GM21529 (cell line): ENCODE measurements around the gene ZNF746.

ENCODE experiments used
- ATAC-seq: cut with Tn5 transposase; IDR thresholded peaks from one replicate; pipeline ENCODE4 v1.9.1; 2021; ENCODE audit not compliant: unreplicated experiment

ZNF746 gene

GRCh38 chr7:149493366-149493765 lies 4.2 kb downstream of the ZNF746 start:
- no peak for ATAC-seq

- ATAC-seq: no peak
Measured at GRCh38 chr7:149490083-149490760, 7.4 kb downstream of the ZNF746 start.

GRCh38 chr7:149489391-149490024 lies 8.1 kb downstream of the ZNF746 start:
- no peak for ATAC-seq

GRCh38 chr7:149479568-149479967 lies 18.0 kb downstream of the ZNF746 start:
- no peak for ATAC-seq

DNA sequence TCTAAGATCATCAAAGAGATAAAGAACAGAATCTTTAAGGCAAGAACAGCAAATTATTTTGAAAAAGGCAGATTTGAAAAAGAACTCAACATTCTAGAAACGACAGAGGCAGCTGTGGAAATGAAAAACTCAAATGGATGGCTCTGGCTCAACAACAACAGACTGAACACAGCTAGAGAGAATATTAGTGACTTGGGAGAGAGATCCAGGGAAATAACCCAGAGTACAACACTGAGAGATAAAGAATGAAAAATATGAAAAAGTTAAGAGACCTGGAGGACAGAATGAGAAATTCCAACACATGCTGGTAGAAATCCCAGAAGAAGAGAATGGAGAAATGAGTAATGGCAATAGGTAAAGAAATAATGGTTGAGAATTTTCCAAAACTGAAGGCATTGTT lies 18.9 kb downstream of the ZNF746 start:
- ATAC-seq: no peak

GRCh38 chr7:149477494-149478443 lies 19.8 kb downstream of the ZNF746 start:
- ATAC-seq: no peak

DNA sequence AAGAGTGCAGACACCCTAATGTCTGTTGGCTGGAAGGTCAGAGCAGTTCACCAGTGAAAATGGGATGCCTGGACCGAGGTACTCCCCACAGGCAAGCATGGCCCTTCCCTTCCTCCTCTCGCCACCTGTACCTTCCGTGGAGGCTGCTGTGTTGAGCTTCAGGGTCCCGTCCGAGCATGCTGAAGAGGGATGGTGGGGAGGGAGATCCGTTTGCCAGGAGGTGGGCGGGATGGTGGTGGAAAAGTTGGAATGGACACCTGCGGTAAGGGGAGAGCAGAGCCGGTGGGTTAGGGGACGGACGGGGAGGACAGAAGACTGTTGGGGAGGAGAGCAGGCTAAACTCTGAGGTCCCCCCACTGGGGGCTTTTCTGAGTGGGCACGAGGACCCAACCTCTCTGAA lies 20.8 kb downstream of the ZNF746 start:
- ATAC-seq: no peak

- ATAC-seq: no peak
Measured at GRCh38 chr7:149475121-149476045, 22.2 kb downstream of the ZNF746 start.

GRCh38 chr7:149474309-149475120 lies 23.1 kb downstream of the ZNF746 start:
- ATAC-seq: no peak

GRCh38 chr7:149473251-149473650 lies 24.4 kb downstream of the ZNF746 start:
- ATAC-seq: no peak

- no peak for ATAC-seq
Measured at GRCh38 chr7:149471289-149471953, 26.2 kb downstream of the ZNF746 start.

GRCh38 chr7:149469806-149470205 lies 27.8 kb downstream of the ZNF746 start:
- no peak for ATAC-seq

DNA sequence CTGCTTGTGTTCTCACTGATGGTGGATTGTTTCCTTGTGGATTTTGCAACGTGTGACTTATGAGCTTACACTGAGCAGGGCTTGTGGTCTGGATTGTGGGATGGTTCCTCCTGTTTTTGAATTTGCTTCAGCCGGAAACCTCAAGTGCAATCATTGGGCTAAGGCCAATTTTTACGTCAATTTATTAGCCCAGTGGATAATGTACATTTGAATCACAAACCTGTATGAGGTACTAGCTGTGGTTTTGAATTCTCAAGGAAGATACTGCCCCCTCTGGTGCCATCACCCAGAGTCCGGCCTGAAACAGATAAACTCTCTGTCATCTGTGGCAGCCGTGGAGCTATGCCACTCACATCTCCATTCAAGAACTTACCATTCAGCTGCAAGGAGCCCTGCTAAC lies 29.4 kb downstream of the ZNF746 start:
- ATAC-seq: no peak

DNA sequence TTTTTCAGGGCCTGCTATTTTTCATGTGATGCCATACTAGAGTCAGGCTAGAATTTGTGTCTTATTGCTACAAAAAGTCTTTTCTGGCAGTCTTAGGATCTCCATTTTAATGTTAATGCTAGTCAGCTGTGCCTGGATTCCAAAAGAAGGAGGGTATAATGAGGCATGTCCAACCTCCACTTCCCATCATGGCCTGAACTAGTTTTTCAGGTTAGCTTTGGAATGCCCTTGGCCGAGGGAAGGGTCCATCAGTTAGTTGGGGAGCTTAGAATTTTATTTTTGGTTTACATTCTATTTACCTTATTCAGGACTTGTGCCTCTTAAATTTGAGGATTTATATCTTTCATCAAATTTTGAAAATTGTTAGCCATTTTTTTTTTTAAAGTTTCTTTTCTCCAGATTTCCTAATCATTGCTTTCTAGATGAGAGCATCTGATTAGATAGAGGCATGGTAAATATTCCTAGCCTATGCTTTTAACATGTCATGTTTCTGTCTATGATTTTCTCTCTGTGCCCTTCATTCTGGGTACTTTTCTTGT lies 30.2 kb downstream of the ZNF746 start:
- no peak for ATAC-seq

DNA sequence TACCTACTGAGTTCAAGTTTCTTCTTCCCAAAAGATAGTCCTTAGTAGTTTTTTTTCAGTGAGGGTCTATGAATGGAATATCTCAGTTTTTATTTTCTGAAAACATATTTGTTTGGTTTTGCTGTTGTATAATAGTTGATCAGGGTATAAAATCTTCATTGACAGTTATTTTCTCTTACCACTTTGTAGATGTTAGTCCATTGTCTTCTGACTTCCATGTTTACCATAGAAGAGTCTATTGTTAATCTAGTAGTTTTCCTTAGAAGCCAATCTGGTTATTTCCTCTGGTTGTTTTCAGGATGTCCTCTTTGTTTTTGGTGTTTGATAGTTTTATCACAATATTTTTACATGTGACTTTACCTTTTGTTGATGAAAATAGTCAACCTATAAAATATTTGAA lies 31.2 kb downstream of the ZNF746 start:
- ATAC-seq: no peak

GRCh38 chr7:149463500-149464161 lies 34.0 kb downstream of the ZNF746 start:
- ATAC-seq: no peak

DNA sequence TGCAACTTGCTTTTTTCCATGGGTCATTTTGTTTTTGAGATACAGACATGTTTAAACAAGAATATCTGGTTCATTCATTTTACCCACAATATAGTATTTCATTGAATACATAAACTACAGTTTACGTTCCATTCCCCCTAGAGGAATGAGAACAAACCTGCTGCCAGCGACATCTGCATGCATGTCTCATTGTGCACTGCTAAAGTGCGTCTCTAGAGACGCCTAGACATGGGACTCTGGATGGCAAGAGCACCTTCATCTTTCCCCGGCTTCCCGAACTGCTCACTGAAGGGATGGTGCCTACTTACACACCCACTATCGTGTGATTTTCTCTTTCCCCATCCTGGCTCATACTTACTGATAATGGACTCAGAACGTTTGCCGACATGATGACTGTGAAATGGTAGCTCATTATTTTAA lies 35.5 kb downstream of the ZNF746 start:
- no peak for ATAC-seq

DNA sequence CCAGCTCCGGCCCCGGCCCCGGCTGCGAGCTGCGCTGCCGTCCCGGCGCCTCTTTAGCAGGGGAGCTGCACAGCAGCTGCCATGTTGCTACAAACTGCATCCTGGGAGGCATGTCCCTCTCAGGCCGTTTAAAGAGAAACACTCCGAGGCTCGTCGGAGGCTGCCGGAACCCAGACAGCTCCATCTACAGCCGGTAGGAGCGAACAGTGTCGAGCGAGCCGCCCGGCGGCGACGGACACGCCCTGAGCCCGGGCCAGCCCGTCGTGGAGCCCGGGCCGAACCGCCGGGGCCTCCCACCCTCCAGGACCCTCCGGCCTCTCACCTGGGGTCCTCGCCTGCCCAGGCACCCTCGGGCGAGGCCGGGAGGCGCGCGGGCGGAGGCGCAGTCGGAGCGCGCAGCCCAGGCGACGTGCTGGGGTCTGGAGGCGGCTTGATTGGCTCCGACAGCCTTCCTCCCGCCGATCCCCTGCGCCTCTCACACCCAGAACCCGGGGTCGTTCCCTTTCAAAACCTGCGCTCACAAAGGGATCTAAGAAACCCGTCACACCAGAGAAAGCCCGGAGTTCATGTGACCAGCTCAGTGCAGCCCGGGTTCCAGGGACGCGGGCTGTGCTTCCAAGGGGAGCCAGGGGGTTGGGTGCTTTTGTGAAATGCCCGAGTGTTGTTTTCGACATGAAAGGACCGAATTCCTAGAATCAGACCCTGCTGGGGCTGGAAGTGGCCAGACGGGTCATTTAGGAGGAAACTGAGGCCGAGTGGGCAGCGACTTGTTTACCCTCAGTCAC lies 36.9 kb downstream of the ZNF746 start, which contains the start of gene ZNF777:
Gene ZNF777, minus strand, starts transcription at position 570 of the 785 bp plus-strand sequence. CDS start 5,040 bp downstream, outside the sequence.
- peak; percentile 96 for ATAC-seq
